GM21786 (cell line): ENCODE data around the gene CDKN2AIPNL.

Experiments used
- ATAC-seq: cut with Tn5 transposase; IDR thresholded peaks from one replicate; pipeline ENCODE4 v1.9.1; 2021; ENCODE audit not compliant: unreplicated experiment

Gene CDKN2AIPNL

GRCh38 chr5:134411546-134412266 lies at the start of gene CDKN2AIPNL:
Gene CDKN2AIPNL, minus strand, starts transcription at chr5:134411881. Its CDS starts 27 bp downstream, at chr5:134411854.
- ATAC-seq = peak; percentile 98

- no peak for ATAC-seq
Measured at GRCh38 chr5:134460551-134460950, 48.9 kb upstream of the CDKN2AIPNL start.

GRCh38 chr5:134459491-134459890 lies 47.8 kb upstream of the CDKN2AIPNL start:
- ATAC-seq = no peak

GRCh38 chr5:134459010-134459403 lies 47.3 kb upstream of the CDKN2AIPNL start:
- ATAC-seq = no peak

- no peak for ATAC-seq
Measured at GRCh38 chr5:134458234-134459009, 46.7 kb upstream of the CDKN2AIPNL start.

GRCh38 chr5:134457801-134458200 lies 46.1 kb upstream of the CDKN2AIPNL start:
- ATAC-seq = no peak

GRCh38 chr5:134456825-134457224 lies 45.1 kb upstream of the CDKN2AIPNL start:
- no peak for ATAC-seq

- ATAC-seq = no peak
Measured at GRCh38 chr5:134455466-134455865, 43.8 kb upstream of the CDKN2AIPNL start.

GRCh38 chr5:134453016-134453415 lies 41.3 kb upstream of the CDKN2AIPNL start:
- no peak for ATAC-seq

GRCh38 chr5:134451936-134452505 lies 40.3 kb upstream of the CDKN2AIPNL start:
- ATAC-seq = no peak

- no peak for ATAC-seq
Measured at GRCh38 chr5:134451225-134451935, 39.7 kb upstream of the CDKN2AIPNL start.

GRCh38 chr5:134450374-134450773 lies 38.7 kb upstream of the CDKN2AIPNL start:
- no peak for ATAC-seq

GRCh38 chr5:134449167-134449566 lies 37.5 kb upstream of the CDKN2AIPNL start:
- no peak for ATAC-seq

- no peak for ATAC-seq
Measured at GRCh38 chr5:134447815-134448520, 36.3 kb upstream of the CDKN2AIPNL start.

GRCh38 chr5:134446938-134447337 lies 35.3 kb upstream of the CDKN2AIPNL start:
- ATAC-seq = peak; percentile 80

- ATAC-seq = no peak
Measured at GRCh38 chr5:134445856-134446818, 34.5 kb upstream of the CDKN2AIPNL start.

GRCh38 chr5:134444941-134445471 lies 33.3 kb upstream of the CDKN2AIPNL start:
- ATAC-seq = no peak

GRCh38 chr5:134440201-134440755 lies 28.6 kb upstream of the CDKN2AIPNL start:
- ATAC-seq = no peak

- ATAC-seq = no peak
Measured at GRCh38 chr5:134439210-134439654, 27.6 kb upstream of the CDKN2AIPNL start.
